Liver (tissue), 9 donors: ENCODE data around the gene NCF4. TPM values are rescaled to one million over a fixed set of nuclear protein-coding genes. Genes with fewer than 3 reads are reported as not detected.

Source experiments
- DNase-seq: peaks from one replicate; pipeline ENCODE4 v3.0.0-alpha.2; 2017; ENCODE audit warnings: low spot score
- H3K27ac ChIP-seq, 2 donors: one replicate each; pipeline ENCODE4 v1.7.0; 2013; ENCODE audit warnings: inconsistent platforms in 2 of 2, low read length in 2 of 2, control low read depth in 1 of 2, low read depth in 1 of 2, mild to moderate bottlenecking in 1 of 2
- H3K27me3 ChIP-seq, 4 donors: one replicate each; pipeline versions ENCODE4 v1.6.1 to v1.7.0; 2013; ENCODE audit warnings: low read length in 3 of 4, inconsistent platforms in 1 of 4, mild to moderate bottlenecking in 1 of 4, moderate library complexity in 1 of 4; ENCODE audit not compliant: control insufficient read depth in 4 of 4, insufficient read depth in 4 of 4
- H3K36me3 ChIP-seq, 4 donors: one replicate each; pipeline versions ENCODE4 v1.6.1 to v1.7.0; 2013; ENCODE audit warnings: low read length in 3 of 4, mild to moderate bottlenecking in 3 of 4, low read depth in 1 of 4, moderate library complexity in 1 of 4; ENCODE audit not compliant: control insufficient read depth in 4 of 4, insufficient read depth in 3 of 4
- H3K4me1 ChIP-seq, 4 donors: one replicate each; pipeline versions ENCODE4 v1.6.1 to v1.7.0; 2013; ENCODE audit warnings: low read length in 3 of 4, mild to moderate bottlenecking in 3 of 4, moderate library complexity in 1 of 4; ENCODE audit not compliant: control insufficient read depth in 4 of 4, insufficient read depth in 4 of 4
- H3K4me3 ChIP-seq, 3 donors: one replicate each; pipeline versions ENCODE4 v1.6.1 to v1.7.0; 2013; ENCODE audit warnings: low read length in 3 of 3, control low read depth in 1 of 3, low read depth in 1 of 3, mild to moderate bottlenecking in 1 of 3
- H3K9ac ChIP-seq, 2 donors: one replicate each; pipeline ENCODE4 v1.7.0; 2013; ENCODE audit warnings: low read length in 2 of 2, mild to moderate bottlenecking in 2 of 2, moderate library complexity in 2 of 2, control low read depth in 1 of 2, low read depth in 1 of 2
- H3K9me3 ChIP-seq, 4 donors: one replicate each; pipeline versions ENCODE4 v1.6.1 to v1.7.0; 2013; ENCODE audit warnings: low read length in 3 of 4; ENCODE audit not compliant: control insufficient read depth in 4 of 4
- EGR1 ChIP-seq, 2 donors: IDR thresholded peaks; 2 replicates each; pipeline ENCODE4 v1.6.1; 2016 to 2018; ENCODE audit warnings: antibody characterized with exemption in 2 of 2, low read depth in 2 of 2
- FOXA1 ChIP-seq: IDR thresholded peaks from 2 replicates; pipeline ENCODE4 v1.6.1; 2016; ENCODE audit warnings: antibody characterized with exemption
- FOXA2 ChIP-seq: IDR thresholded peaks from 2 replicates; pipeline ENCODE4 v1.6.1; 2016; ENCODE audit warnings: antibody characterized with exemption
- GABPA ChIP-seq, 2 donors: IDR thresholded peaks in 1 of 2; conservative IDR thresholded peaks in 1 of 2; 2 replicates each; pipeline ENCODE4 v1.6.1; 2016; ENCODE audit warnings: antibody characterized with exemption in 2 of 2, mild to moderate bottlenecking in 1 of 2, moderate library complexity in 1 of 2
- HNF4A ChIP-seq, 2 donors: conservative IDR thresholded peaks; 2 replicates each; pipeline ENCODE4 v1.6.1; 2016; ENCODE audit warnings: antibody characterized with exemption in 2 of 2, mild to moderate bottlenecking in 2 of 2
- HNF4G ChIP-seq: IDR thresholded peaks from 2 replicates; pipeline ENCODE4 v1.6.1; 2016; ENCODE audit warnings: antibody characterized with exemption
- JUND ChIP-seq, 2 donors: IDR thresholded peaks; 2 replicates each; pipeline ENCODE4 v1.6.1; 2016; ENCODE audit warnings: antibody characterized with exemption in 2 of 2
- NR2F2 ChIP-seq: IDR thresholded peaks from 2 replicates; pipeline ENCODE4 v1.6.1; 2016; ENCODE audit warnings: antibody characterized with exemption
- RAD21 ChIP-seq, 2 donors: IDR thresholded peaks; 2 replicates each; pipeline ENCODE4 v1.6.1; 2016; ENCODE audit warnings: antibody characterized with exemption in 2 of 2, mild to moderate bottlenecking in 2 of 2
- RXRA ChIP-seq, 2 donors: IDR thresholded peaks; 2 replicates each; pipeline ENCODE4 v1.6.1; 2017 to 2018; ENCODE audit warnings: antibody characterized with exemption in 2 of 2, mild to moderate bottlenecking in 1 of 2
- SP1 ChIP-seq: IDR thresholded peaks from 2 replicates; pipeline ENCODE4 v1.6.1; 2018; ENCODE audit warnings: antibody characterized with exemption, mild to moderate bottlenecking
- TAF1 ChIP-seq: conservative IDR thresholded peaks from 2 replicates; pipeline ENCODE4 v1.6.1; 2016; ENCODE audit warnings: antibody characterized with exemption, mild to moderate bottlenecking
- YY1 ChIP-seq: IDR thresholded peaks from 2 replicates; pipeline ENCODE4 v1.6.1; 2016; ENCODE audit warnings: antibody characterized with exemption, mild to moderate bottlenecking
- WGBS: extraction: QIAGEN DNeasy Blood & Tissue Kit; methylation state at CpG from one replicate; pipeline ENCODE4 v1.1.7; 2013; 5-methylcytosine and 5-hydroxymethylcytosine counted together
- polyA plus RNA-seq, 2 donors: library from polyadenylated mRNA; stranded (reverse) in 1 of 2; unstranded in 1 of 2; fragments of 200-250 nt in 1 of 2; fragments of >200 nt in 1 of 2; fragmentation: Nextera tagmentation in 1 of 2; extraction: Ambion mirVana in 1 of 2; gene quantifications; one replicate each; pipeline versions ENCODE4 v1.2.1 to v1.2.3, GENCODE V29; 2013 to 2015
- total RNA-seq, 2 donors: library from RNA; depleted of rRNA; stranded (reverse); fragments of >200 nt; gene quantifications; one replicate each; pipeline ENCODE4 v1.2.3, GENCODE V29; 2014
- TF ChIP-seq, protein P1 (sequence below): IDR thresholded peaks from 2 replicates; pipeline ENCODE4 v1.6.1; 2016; ENCODE audit warnings: antibody characterized with exemption
- TF ChIP-seq, protein P2 (sequence below): IDR thresholded peaks from 2 replicates; pipeline ENCODE4 v1.6.1; 2016; ENCODE audit warnings: antibody characterized with exemption, mild to moderate bottlenecking
- TF ChIP-seq, protein P3 (sequence below): IDR thresholded peaks from 2 replicates; pipeline ENCODE4 v1.6.1; 2016; ENCODE audit warnings: antibody characterized with exemption
- TF ChIP-seq, protein P4 (sequence below): fragments of 150-350 bp; IDR thresholded peaks from 2 replicates; pipeline ENCODE4 v1.5.1; 2017; ENCODE audit warnings: improper control_type of control experiment, low read depth, low read length; ENCODE audit not compliant: missing input control
- TF ChIP-seq, protein P5 (sequence below): IDR thresholded peaks from 2 replicates; pipeline ENCODE4 v1.6.1; 2016; ENCODE audit warnings: antibody characterized with exemption
- donor health status: healthy.
- donor health status: healthy.
- donor health status: healthy.
- donor health status: healthy.
- donor health status: healthy.

Gene NCF4
- total and polyA plus RNA-seq, 4 donors = 3.9 to 14.3 (median 5.4) TPM

DNA sequence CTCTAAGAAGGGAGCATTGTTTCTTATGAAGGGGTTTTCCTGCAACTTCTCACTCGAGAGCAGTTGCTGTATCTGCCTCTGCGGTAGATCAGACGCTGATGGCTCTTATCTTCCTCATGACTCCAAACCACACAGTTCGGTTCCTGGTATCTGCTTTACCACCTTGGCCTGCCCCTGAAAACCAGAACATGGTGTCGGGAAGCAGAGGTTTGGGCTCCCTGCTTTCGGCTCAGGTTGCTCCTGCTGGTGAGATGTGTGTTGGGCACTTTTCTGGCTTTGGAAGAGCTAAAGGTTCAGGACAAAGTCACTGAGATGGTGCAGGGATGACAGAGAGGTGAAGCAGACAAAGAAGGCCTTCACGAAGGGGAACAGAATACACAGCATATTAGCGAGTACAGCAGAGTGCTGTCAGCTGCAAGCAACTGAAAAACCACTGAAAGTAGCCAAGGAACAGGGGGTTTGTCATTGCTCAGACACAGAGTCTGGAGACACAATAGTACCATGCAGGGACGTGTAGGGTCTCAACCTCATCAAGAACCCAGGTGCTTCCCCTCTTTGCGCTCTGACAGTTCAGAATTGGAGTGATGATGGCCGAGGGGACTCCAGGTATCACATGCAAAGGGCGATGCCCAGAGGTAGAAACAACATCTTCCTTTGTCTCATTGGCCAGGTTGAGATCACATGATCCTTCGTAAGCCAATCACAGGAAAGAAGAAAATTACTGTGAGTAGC is 40.8 kb downstream of the NCF4 start:
- Histone ChIP-seq H3K9me3 (peaks cover 3 to 8% (median 5%) of the 10 kb centered on the region in 4 donors), H3K4me3 (no peak overlapping the region), H3K36me3 (no peaks in the 10 kb centered on the region), H3K4me1 (no peaks in the 10 kb centered on the region), H3K9ac (no peak overlapping the region), H3K27ac (no peak overlapping the region), H3K27me3 (peaks cover 0 to 2% (median 0%) of the 10 kb centered on the region in 4 donors)
- no peak for TF ChIP-seq NR2F2
- TF ChIP-seq, protein P1, sequence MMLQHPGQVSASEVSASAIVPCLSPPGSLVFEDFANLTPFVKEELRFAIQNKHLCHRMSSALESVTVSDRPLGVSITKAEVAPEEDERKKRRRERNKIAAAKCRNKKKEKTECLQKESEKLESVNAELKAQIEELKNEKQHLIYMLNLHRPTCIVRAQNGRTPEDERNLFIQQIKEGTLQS = no peak
- TF ChIP-seq HNF4A (conservative IDR thresholded peaks at IDR 0.05) = no peak
- no peak for TF ChIP-seq RAD21 (IDR thresholded peaks at IDR 0.05)
- TF ChIP-seq RXRA (IDR thresholded peaks at IDR 0.05) = no peak
- no peak for TF ChIP-seq EGR1 (IDR thresholded peaks at IDR 0.05; ENCODE audit: low read depth in 2 of 2)
- TF ChIP-seq FOXA2 = no peak
- TF ChIP-seq, protein P2, sequence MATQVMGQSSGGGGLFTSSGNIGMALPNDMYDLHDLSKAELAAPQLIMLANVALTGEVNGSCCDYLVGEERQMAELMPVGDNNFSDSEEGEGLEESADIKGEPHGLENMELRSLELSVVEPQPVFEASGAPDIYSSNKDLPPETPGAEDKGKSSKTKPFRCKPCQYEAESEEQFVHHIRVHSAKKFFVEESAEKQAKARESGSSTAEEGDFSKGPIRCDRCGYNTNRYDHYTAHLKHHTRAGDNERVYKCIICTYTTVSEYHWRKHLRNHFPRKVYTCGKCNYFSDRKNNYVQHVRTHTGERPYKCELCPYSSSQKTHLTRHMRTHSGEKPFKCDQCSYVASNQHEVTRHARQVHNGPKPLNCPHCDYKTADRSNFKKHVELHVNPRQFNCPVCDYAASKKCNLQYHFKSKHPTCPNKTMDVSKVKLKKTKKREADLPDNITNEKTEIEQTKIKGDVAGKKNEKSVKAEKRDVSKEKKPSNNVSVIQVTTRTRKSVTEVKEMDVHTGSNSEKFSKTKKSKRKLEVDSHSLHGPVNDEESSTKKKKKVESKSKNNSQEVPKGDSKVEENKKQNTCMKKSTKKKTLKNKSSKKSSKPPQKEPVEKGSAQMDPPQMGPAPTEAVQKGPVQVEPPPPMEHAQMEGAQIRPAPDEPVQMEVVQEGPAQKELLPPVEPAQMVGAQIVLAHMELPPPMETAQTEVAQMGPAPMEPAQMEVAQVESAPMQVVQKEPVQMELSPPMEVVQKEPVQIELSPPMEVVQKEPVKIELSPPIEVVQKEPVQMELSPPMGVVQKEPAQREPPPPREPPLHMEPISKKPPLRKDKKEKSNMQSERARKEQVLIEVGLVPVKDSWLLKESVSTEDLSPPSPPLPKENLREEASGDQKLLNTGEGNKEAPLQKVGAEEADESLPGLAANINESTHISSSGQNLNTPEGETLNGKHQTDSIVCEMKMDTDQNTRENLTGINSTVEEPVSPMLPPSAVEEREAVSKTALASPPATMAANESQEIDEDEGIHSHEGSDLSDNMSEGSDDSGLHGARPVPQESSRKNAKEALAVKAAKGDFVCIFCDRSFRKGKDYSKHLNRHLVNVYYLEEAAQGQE = no peak
- TF ChIP-seq, protein P3, sequence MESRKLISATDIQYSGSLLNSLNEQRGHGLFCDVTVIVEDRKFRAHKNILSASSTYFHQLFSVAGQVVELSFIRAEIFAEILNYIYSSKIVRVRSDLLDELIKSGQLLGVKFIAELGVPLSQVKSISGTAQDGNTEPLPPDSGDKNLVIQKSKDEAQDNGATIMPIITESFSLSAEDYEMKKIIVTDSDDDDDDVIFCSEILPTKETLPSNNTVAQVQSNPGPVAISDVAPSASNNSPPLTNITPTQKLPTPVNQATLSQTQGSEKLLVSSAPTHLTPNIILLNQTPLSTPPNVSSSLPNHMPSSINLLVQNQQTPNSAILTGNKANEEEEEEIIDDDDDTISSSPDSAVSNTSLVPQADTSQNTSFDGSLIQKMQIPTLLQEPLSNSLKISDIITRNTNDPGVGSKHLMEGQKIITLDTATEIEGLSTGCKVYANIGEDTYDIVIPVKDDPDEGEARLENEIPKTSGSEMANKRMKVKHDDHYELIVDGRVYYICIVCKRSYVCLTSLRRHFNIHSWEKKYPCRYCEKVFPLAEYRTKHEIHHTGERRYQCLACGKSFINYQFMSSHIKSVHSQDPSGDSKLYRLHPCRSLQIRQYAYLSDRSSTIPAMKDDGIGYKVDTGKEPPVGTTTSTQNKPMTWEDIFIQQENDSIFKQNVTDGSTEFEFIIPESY = no peak
- no peak for TF ChIP-seq SP1
- no peak for TF ChIP-seq YY1
- TF ChIP-seq, protein P4, sequence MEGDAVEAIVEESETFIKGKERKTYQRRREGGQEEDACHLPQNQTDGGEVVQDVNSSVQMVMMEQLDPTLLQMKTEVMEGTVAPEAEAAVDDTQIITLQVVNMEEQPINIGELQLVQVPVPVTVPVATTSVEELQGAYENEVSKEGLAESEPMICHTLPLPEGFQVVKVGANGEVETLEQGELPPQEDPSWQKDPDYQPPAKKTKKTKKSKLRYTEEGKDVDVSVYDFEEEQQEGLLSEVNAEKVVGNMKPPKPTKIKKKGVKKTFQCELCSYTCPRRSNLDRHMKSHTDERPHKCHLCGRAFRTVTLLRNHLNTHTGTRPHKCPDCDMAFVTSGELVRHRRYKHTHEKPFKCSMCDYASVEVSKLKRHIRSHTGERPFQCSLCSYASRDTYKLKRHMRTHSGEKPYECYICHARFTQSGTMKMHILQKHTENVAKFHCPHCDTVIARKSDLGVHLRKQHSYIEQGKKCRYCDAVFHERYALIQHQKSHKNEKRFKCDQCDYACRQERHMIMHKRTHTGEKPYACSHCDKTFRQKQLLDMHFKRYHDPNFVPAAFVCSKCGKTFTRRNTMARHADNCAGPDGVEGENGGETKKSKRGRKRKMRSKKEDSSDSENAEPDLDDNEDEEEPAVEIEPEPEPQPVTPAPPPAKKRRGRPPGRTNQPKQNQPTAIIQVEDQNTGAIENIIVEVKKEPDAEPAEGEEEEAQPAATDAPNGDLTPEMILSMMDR = no peak
- WGBS = 75% methylated on average over 13 of the region's 13 CpGs
- no peak for DNase-seq

DNA sequence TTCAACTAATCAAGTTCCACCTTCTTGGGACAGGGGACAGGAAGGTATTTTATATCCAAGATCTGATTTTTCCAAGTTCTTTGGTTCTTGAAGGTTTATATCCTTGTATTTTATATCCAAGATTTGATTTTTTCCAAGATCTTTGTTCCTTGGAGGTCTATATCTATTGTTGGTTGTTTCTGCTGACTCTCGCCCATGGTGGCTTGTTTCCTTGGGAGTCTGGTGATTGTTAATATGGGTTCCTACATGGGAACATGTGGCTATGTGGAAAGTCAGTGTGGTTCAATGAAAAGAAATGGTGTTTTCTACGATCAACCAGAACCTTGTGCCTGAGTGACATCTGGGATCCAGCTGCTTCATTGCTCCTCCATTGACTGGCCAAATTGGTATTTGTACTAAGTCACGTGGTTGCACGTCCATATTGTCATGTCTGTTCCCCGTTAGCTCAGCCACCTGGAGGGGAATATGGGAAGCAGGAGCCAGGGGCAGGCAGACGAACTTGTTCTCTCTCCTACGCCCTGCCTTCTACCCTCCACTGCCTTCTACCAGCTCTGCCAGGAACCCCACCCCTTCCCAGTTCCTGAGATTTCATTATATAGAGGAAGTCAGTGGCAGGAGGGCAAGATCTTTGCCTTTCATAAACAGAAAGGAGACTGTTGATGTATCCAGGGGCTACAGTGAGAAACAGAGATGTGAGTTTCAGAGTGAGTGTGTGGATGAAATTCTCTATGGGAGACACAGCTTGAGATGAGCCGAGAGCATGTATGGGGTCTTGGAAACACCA is 41.5 kb downstream of the NCF4 start:
- no peak for DNase-seq
- TF ChIP-seq FOXA1 (no peak), HNF4G (no peak), EGR1 (IDR thresholded peaks at IDR 0.05; ENCODE audit: low read depth in 2 of 2) (no peak), RXRA (IDR thresholded peaks at IDR 0.05) (no peak), TAF1 (no peak), JUND (IDR thresholded peaks at IDR 0.05) (no peak), RAD21 (IDR thresholded peaks at IDR 0.05) (no peak), FOXA2 (no peak), GABPA (IDR thresholded peaks at IDR 0.05 in 1 of 2, conservative IDR thresholded peaks at IDR 0.05 in 1 of 2) (no peak), YY1 (no peak)
- TF ChIP-seq, protein P3 = no peak
- TF ChIP-seq, protein P5, sequence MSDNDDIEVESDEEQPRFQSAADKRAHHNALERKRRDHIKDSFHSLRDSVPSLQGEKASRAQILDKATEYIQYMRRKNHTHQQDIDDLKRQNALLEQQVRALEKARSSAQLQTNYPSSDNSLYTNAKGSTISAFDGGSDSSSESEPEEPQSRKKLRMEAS = no peak
- Histone ChIP-seq H3K9ac (no peak overlapping the region), H3K36me3 (no peaks in the 10 kb centered on the region), H3K9me3 (peaks cover 0 to 8% (median 5%) of the 10 kb centered on the region in 4 donors), H3K27me3 (peaks cover 0 to 2% (median 0%) of the 10 kb centered on the region in 4 donors), H3K27ac (no peak overlapping the region), H3K4me1 (no peaks in the 10 kb centered on the region), H3K4me3 (no peak overlapping the region)
- WGBS = 66% methylated on average over 8 of the region's 8 CpGs
